OCI-LY7 (cell line): Measurements from ENCODE around the gene ZNF777.

ENCODE experiments used
- CTCF ChIP-seq: fragments of 200-600 bp; sonication (generic); conservative IDR thresholded peaks from 2 replicates; pipeline ENCODE4 v1.5.1; 2014; ENCODE audit warnings: mild to moderate bottlenecking, antibody characterized with exemption, low read length, moderate library complexity, mixed read lengths
- EZH2phosphoT487 ChIP-seq: fragments of 200-600 bp; sonication (generic); IDR thresholded peaks from 2 replicates; pipeline ENCODE4 v1.6.1; 2018; ENCODE audit warnings: low read depth, borderline replicate concordance, mild to moderate bottlenecking, mixed run types, antibody characterized with exemption, low read length, moderate library complexity, mixed read lengths

- TF ChIP-seq CTCF (no peak), EZH2phosphoT487 (no peak)
Measured at GRCh38 chr7:149414171-149414570, 46.7 kb downstream of the ZNF777 start.
